ENCODE measurements around the gene HRH1.
"Not testable (repeated sequence)": the region's sequence is repeated elsewhere in the genome, so short reads cannot be mapped to it uniquely, and the experiment has no call there.

HRH1 gene, protein sequence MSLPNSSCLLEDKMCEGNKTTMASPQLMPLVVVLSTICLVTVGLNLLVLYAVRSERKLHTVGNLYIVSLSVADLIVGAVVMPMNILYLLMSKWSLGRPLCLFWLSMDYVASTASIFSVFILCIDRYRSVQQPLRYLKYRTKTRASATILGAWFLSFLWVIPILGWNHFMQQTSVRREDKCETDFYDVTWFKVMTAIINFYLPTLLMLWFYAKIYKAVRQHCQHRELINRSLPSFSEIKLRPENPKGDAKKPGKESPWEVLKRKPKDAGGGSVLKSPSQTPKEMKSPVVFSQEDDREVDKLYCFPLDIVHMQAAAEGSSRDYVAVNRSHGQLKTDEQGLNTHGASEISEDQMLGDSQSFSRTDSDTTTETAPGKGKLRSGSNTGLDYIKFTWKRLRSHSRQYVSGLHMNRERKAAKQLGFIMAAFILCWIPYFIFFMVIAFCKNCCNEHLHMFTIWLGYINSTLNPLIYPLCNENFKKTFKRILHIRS

DNA sequence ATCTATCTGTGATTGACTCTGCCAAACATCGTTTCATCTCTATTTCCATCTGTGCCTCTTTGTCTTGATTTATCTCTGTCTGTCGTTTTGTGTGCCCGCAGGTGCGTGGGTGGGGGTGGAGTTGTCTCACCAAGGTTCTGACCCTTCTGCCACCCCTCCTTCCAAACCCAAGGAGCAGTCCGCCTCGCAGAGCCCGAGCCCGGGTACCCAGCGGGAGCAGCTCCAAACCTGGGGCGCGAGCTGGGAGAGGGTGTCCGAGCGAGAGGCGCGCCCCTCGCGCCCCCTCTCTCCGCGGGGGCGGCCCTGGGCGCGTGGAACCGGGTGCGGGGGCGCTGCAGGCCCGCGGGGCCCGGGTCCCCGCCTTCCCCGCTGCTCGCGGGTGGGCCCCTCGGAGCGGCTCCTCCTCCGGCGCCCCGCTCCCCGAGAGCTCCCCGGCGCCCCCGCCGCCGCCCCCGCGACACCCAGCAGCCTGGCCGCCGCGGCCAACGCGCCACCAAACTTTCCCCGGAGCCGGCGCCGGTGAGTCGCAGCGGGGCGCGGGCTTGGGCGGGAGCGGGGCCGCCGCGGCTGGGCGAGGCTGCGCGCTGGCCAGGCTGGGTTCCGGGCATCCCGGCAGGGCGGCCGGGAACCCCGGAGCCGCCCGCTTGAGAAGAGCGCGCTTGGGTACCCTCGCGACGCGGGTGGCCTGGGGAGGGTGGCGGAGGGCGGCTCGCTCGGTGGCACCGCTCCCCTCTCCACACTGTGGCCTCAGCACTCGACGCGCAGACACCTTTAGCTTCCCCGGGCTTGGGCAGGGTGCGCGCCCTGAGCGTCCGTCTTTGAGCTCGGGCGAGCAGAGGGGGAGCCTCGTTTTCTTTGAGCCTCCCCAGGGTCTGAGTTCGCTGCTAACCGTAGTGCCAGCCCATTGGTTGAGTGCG is at the start of gene HRH1:
TSS of gene HRH1 (plus strand) at position 458 of the 917 bp plus-strand sequence. CDS start 104,545 bp downstream, outside the sequence.
- in situ Hi-C loops (cut with MboI; ENCODE audit: low sequenced_read_pairs), result no loop called here

DNA sequence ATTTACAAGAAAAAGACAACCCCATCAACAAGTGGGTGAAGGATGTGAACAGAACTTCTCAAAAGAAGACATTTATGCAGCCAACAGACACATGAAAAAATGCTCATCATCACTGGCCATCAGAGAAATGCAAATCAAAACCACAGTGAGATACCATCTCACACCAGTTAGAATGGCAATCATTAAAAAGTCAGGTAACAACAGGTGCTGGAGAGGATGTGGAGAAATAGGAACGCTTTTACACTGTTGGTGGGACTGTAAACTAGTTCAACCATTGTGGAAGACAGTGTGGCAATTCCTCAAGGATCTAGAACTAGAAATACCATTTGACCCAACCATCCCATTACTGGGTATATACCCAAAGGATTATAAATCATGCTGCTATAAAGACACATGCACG is 41.0 kb upstream of the HRH1 start:
- in situ Hi-C loops (cut with MboI; ENCODE audit: low sequenced_read_pairs), result not testable (repeated sequence)

DNA sequence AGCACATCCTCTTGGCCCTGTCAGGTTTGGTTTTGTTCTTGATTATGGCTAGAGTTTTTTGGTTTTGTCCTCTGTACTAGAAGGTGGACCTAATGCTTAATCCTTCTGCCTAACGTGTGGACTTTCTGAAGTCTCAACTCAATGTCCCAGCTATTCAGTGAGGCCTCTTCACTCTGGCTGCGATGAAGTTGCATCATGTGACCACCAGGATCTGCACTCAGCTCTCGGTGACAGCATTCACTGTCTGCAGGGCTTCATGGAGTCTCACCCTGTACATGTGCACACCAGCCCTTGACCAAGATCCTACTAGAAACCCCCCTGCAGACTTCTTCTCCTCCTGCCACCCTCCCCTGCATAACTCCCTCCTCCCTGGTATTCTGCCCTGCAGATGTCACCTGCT is 38.7 kb upstream of the HRH1 start:
- in situ Hi-C loops (cut with MboI; ENCODE audit: low sequenced_read_pairs), result no loop called here

DNA sequence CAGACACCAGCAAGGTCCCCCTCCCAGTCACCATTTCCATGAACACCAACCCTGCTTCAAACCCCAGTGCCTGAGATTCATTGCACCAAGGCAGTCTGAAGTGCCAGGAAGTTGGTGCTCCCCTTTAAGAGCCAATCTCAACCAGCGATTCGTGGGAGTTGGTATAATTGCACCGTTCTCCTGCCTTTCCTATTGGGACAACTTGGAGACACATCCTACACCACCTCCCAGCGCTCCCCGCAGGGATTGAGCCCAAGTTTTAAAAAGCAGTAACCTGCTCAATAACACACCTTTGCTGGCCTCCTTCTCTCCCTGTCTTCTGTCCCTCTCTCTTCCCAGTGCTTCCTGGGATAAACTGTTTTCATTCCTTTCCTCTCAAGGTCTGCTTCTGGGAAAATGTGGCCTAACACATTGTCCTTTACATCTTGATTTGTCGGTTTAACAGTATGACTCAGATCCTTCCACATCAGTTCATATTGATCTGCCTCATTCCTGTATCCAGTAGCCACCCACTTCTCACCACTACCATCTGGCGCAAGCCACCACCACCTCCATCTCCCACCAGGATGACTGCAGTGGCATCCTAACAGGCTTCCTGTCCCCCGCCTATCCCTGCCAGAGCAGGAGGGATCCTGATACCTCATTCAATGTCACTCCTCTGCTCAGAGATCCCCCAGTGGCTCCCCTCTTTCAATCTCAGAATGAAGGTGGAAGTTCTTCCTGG is 37.8 kb upstream of the HRH1 start:
- in situ Hi-C loops (cut with MboI; ENCODE audit: low sequenced_read_pairs), result no loop called here

DNA sequence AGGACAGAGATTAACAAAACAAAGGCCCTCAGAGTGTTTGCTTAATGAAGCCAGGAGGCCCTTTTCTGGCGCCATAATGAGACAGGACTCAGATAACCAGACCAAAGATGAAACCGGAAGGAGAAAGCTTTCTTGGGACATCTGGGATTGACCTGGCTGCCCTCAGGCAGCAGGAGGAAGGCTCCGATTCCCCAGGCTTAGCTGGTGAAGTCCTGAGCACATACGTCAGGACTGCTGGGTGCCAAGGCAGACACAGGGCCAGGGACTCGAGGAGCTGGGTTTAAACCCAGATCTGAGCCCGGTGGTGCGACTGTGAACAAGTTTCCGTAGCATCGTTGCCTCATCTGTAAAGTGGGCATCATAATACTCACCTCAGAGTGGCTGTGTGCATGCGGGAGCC is 36.7 kb upstream of the HRH1 start:
- in situ Hi-C loops (cut with MboI; ENCODE audit: low sequenced_read_pairs), result no loop called here

DNA sequence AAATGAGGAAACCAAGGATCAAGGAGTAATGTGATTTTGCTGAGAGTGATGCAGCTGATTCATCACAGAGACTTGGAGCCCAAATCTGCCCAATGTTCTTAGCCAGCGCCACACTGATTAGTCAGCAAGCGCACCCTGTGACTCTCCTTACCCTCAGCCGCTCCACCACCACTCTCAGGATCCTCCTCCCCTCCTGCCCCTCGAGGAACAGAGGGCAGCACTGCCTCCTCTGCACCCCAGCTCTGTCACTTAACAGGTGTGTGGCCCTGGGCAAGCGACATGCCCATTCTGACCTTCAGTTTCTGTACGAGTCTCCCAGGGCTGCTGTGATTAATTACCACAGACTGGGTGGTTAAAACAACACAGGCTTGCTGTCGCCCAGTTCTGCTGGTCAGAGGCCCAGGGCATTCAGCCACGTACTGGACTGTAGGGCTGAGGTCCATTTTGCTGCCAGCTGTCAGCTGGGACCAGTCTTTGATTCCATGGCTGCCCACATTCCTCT is 36.1 kb upstream of the HRH1 start:
- in situ Hi-C loops (cut with MboI; ENCODE audit: low sequenced_read_pairs), result no loop called here

DNA sequence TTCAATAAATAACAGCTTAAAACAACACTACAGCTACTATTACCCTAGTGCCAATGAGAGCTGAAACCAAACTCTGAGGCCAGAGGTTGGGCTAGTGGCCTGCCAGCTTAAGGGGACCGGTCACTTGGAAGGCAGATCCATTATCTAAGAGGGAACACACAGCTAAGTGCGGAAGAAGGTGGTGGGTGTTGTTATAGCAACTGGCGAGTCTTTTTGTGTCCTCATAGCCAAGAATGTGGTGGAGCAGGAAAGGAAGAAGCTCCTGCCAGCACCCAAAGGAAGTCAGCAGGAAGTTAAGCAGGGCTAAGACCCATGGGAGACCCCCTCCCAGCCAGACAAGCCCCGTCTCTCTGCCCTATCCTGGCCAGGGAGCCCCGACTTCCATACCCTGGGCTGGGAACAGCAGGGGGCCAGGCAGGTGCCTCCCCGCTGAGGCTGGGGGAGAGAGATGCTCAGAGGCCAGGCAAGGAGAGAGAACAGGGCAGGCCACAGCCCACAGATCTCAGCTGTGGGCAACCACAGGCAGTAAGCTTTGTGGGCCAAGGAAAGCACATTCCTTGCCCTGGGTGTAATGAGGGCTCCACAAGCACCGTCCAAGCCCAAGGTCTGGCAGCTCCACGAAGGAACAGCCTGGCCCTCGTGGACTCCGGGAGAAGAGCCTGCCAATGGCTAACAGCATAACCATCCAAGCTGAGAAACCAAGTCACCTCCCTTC is 34.0 kb upstream of the HRH1 start:
- in situ Hi-C loops (cut with MboI; ENCODE audit: low sequenced_read_pairs), result no loop called here

DNA sequence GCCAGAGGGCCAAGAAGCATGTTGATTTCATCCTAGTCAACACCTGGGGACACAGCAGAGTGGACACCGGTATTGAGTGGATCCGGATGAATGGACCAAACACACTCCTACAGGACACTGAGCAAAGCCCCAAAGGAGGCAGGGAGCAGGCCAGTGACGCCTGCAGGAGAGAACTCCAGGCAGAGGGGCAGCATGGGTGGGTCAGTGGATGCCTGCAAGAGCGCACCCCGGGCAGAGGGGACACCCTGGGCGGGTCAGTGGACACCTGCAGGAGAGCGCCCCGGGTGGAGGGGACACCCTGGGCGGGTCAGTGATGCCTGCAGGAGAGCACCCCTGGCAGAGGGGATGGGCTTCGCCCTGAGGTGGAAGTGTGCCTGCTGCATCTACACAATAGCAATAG is 27.6 kb upstream of the HRH1 start:
- in situ Hi-C loops (cut with MboI; ENCODE audit: low sequenced_read_pairs), result no loop called here

DNA sequence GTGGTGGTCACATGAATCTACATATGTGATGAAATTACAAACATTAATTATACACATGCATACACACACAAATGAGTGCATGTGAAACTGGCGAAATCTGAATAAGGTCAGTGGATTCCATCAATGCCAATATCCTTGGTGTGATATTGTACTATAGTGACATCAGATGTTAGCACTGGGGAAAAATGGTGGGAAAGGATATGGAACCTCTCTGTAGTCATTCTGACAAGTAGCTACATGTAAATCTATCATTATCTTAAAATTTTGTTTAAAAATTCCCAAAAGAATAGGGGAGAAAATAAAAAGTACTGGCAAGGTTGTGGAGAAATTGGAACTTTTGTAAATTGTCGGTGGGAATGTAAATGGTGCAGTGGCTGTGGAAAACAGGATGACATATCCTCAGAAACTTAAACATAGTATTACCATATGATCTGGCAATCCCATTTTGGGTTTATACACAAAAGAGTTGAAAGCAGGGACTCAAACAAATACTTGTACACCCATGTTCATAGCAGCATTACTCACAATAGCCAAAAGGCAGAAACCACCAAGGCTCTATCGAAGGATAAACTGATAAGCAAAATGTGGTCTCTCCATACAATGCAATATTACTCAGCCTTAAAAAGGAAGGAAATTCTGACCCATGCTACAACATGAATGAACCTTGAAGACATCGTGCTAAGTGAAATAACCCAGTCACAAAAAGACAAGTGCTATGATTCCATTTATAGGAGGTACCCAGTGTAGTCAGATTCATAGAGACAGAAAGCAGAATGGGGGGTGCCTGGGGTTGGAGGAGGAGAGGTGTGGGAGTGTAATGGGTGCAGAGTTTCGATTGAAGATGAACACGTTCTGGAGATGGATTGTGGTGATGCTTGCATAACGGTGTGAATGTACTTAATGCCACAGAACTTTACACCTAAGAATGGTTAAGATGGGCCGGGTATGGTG is 25.3 kb upstream of the HRH1 start:
- in situ Hi-C loops (cut with MboI; ENCODE audit: low sequenced_read_pairs), result no loop called here

DNA sequence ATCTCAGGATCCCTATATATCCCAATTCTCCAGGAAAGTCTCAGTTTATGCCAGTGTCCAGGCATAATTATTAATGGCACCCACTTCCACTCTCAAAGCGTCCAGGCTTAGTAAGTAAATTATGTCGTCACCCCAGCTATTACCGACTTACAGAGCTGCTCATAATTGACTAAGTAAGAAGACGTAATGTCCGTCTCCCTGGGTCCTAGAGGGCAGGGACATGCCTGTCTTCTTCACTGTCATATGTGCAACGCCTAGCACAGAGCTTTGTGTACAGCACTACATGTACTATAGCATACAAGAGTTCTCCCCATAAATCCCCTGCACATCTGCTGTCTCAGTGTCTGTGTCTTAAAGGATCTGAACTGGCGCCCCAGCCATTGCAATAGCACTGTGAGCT is 23.9 kb upstream of the HRH1 start:
- in situ Hi-C loops (cut with MboI; ENCODE audit: low sequenced_read_pairs), result no loop called here

DNA sequence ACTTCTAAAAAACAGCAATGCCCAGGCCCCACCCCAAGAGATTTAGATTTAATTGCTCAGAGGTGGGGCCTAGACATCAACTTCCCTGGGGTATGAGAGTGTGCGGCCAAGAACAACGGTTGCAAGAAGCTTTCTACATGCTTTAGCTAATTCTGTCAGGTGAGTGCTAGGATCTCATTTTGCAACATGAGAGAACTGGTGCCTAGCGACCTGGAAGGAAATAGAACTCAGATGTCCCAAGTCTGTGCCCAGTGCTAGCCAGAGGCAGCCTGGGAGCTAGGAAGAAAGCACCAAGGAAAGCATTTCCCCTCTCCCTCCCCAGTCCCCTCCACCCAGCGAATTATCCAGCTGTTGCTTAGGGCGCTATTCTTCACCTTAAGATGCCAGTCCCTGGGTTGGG is 22.9 kb upstream of the HRH1 start:
- in situ Hi-C loops (cut with MboI; ENCODE audit: low sequenced_read_pairs), result no loop called here

DNA sequence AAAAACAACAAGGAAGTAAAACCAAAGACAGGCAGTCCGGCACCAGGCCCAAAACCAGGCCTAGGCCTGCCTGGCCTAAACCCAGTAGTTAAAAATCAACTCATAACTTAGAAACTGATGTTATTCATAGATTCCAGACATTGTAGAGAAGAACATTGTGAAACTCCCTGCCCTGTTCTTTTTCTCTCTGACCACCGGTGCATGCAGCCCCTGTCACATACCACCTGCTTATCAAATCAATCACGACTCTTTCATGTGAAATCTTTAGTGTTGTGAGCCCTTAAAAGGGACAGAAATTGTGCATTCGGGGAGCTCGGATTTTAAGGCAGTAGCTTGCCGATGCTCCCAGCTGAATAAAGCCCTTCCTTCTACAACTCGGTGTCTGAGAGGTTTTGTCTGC is 22.4 kb upstream of the HRH1 start:
- in situ Hi-C loops (cut with MboI; ENCODE audit: low sequenced_read_pairs), result not testable (repeated sequence)

DNA sequence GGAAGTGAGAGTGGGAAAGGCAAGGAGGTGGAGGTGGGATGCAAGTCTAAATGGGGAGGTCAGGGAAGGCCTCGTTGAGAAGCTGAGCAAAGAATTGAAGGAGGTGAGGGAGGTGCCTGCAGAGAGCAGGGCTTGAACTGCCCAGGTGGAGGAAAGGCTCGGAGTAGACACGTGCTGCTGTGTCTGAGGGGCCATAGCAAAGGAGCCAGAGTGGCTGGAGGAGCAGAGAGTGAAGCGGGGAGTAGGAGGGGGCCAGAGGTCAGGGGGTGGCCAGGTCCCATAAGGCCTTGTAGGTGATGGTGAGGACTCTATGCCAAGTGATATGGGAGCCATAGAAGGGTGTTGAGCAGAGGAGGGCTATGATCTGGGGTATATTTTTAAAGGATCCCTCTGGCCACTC is 21.4 kb upstream of the HRH1 start:
- in situ Hi-C loops (cut with MboI; ENCODE audit: low sequenced_read_pairs), result no loop called here

DNA sequence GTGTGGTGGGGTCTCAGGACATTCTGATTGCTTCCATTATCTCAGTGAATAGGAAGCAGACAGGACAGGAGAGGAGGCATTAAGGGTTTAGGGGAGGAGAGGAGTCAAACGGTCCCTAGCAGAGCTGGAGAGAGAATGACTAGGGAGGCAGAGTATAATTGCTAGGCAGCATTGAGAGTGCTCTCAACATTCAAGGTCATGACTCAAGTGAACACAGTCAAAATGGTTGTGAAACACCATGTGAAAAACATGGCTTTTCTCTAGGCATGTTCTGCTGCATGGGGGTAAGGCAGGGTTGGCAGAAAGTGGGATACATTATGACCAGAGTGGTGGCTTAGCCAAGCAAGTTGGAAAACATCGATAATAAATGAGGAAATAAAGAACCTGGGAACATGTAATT is 19.5 kb upstream of the HRH1 start:
- in situ Hi-C loops (cut with MboI; ENCODE audit: low sequenced_read_pairs), result no loop called here

DNA sequence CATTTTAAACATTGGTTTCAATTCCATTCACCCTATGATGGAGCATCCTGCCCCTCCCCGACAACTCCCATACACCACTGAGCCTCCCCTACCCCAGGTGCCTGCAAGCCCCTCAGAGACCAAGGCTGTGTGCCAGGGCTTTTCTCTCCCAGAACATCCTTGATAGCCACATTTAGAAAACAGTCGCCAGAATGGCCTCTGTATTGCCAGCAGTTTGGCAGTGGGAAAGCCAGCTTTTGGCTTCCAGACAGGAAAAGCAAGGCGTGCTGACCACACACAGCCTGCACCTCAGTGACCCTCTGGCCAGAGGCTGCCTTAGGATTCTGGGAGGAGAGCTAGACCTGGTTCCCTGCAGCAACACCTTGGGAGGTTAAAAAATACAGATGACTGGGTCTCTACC is 18.2 kb upstream of the HRH1 start:
- in situ Hi-C loops (cut with MboI; ENCODE audit: low sequenced_read_pairs), result no loop called here

DNA sequence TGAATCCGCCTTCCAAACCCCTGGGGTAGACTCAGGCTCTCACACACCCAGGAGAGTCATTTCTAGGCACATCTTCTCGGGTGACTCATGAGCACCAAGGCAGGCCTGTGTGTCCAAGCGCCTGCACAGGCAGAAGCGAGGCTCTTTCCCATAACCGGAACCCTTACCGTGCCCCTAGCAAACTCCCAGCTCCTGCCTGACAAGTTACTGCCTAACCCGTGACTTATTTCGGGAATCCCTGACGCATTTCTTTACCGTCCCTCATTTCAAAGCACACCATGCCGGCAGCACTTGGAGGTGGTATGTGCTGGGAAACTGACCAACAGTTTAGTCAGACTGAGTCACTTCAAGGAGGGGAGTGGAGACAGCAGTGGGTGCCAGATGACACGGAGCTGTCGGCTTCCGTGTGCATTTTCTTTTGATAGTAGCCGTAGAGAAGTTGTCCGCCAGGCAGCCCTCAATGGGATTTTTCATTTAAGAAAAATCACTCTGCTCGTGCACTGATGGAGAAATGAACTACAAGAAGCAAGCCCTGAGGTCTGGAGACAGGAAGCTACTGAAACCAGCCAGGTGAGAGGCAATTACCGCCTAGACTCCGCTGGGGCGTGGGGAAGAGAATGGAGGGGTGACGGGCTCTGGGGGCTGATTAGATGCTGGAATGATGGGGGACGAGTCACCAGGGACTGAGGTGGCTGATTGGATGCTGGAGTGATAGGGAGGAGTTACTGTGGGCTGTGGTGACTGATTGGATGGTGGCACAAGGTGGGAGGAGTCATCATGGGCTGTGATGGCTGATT is 17.3 kb upstream of the HRH1 start:
- in situ Hi-C loops (cut with MboI; ENCODE audit: low sequenced_read_pairs), result no loop called here

DNA sequence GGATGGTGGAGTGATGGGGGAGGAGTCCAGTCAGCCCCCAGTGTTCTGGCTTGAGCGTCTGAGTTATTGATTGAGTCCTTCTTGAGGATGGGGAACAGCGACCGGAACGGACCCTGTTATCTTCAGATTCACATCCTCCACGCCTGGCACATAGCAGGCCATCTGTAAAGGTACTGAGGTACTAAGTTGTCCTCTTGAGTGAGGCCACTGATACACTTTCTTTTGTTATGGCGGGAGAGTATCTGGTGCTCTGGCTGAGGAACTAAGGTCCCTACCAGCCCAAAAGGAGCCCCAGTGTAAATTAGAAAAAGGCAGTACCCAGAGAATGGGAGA is 16.7 kb upstream of the HRH1 start:
- in situ Hi-C loops (cut with MboI; ENCODE audit: low sequenced_read_pairs), result no loop called here

DNA sequence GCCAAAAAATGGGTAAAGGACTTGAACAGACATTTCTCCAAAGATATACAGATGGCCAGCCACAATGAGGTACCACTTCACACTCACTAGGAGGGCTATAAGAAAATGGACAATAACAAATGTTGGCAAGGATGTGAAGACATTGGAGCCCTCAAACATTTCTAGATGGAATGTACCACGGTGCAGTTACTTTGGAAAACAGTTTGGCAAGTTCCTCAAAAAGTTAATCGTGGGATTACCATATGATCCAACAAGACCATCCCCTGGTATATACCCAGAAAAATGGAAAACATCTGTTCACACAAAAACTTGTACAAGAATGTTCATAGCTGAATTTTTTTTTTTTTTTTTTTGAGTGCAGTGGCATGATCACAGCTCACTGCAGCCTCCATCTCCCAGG is 15.9 kb upstream of the HRH1 start:
- in situ Hi-C loops (cut with MboI; ENCODE audit: low sequenced_read_pairs), result no loop called here
